ENCODE measurements around the gene KIZ. TPM values are rescaled to one million over a fixed set of nuclear protein-coding genes. Genes with fewer than 3 reads are reported as not detected.

Gene KIZ
- total and polyA plus RNA-seq, 2 of the 4 experiments (the other 2 are of a cell fraction), result 9.9 to 14.0 TPM

DNA sequence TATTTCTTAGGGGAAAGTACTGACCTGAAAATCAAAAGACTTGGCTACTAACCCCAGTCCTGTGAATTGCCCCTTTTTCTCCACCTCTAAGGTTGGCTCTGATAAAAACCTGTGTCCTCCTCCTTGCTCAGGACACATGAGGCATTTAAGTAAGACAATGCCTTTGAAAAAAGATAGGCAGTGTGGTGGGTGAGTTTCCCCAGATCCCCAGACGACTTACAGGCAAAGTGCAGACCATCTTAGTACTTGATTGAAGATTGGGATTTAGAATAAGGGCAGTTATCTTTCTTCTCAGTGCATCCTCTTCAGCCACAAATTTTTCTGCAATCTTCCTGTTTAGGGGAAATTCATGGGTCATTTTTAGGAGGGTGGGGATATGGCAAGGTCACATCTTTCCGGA, 87.8 kb downstream of the KIZ start:
- BruUV-seq (replicated peaks), result no TSS peak
- H3K9me1 ChIP-seq (ENCODE audit: insufficient read depth, low read length), result no peaks in the 10 kb centered on the region
- no CpG with 5 or more reads among the region's 2 CpGs for WGBS, 2 experiments (ENCODE audit: extremely low coverage in 2 of 2, insufficient read length in 1 of 2)
- H4K8ac ChIP-seq (ENCODE audit: low read depth in 2 of 2, low read length in 2 of 2), result no peak overlapping the region
- no peak overlapping the region for H2BK20ac ChIP-seq (ENCODE audit: low read depth, low read length)
- H3K36me3 ChIP-seq (ENCODE audit: control insufficient read depth, insufficient read depth, low read length), result no peaks in the 10 kb centered on the region
- no peak overlapping the region for H3K27ac ChIP-seq (ENCODE audit: insufficient read depth, low read length)
- ChIA-PET CTCF (interaction anchor here (0.5 kb wide), 1 partner anchor 31 kb away, joined by 7 read pairs; no protein-coding TSS in a partner anchor), POLR2A (ENCODE audit: unreplicated experiment) (no interaction called here)
- ATAC-seq (ENCODE audit: low read depth), result no peak
- H3K4me3 ChIP-seq (ENCODE audit: insufficient read depth, low read depth, low read length), result no peak overlapping the region
- no peak overlapping the region for H3K14ac ChIP-seq (replicated peaks; ENCODE audit: low read depth, low read length)
- in situ Hi-C loops (cut with MboI; ENCODE audit: low sequenced_read_pairs), result no loop called here
- no peak overlapping the region for H3K23ac ChIP-seq (ENCODE audit: low read depth, low read length)
- H2AK9ac ChIP-seq (replicated peaks; ENCODE audit: low read depth, low read length, poor library complexity), result no peak overlapping the region
- no peak overlapping the region for H3K56ac ChIP-seq (ENCODE audit: extremely low read depth, insufficient read depth, low read length)
- no peak overlapping the region for H3K18ac ChIP-seq (ENCODE audit: low read depth, low read length)
- no peak overlapping the region for H2BK5ac ChIP-seq (ENCODE audit: low read depth, low read length, poor library complexity, severe bottlenecking)
- no peak for DNase-seq
- H2BK15ac ChIP-seq (ENCODE audit: low read depth, low read length), result no peak overlapping the region
- H3K4me2 ChIP-seq (ENCODE audit: low read depth, low read length), result no peak overlapping the region
- dilution Hi-C loops (cut with HindIII; ENCODE audit: low sequenced_read_pairs, unreplicated experiment), result no loop called here
- no peak overlapping the region for H2AK5ac ChIP-seq (ENCODE audit: low read depth, low read length)
- no peaks in the 10 kb centered on the region for H3K79me1 ChIP-seq (ENCODE audit: low read depth in 1 of 2, low read length in 2 of 2)
- H3K9me3 ChIP-seq (ENCODE audit: control insufficient read depth, insufficient read depth, low read length), result no peaks in the 10 kb centered on the region
- H3K4ac ChIP-seq (ENCODE audit: low read depth, low read length), result no peak overlapping the region
- no peak for TF ChIP-seq MXI1 (IDR thresholded peaks at IDR 0.05; ENCODE audit: borderline replicate concordance, low read depth, low read length)
- no peak for TF ChIP-seq RCOR1 (IDR thresholded peaks at IDR 0.05; ENCODE audit: insufficient replicate concordance, low read length)
- no peak for TF ChIP-seq FOS (IDR thresholded peaks at IDR 0.05; ENCODE audit: low read depth, low read length)
- no peak for TF ChIP-seq RAD21 (IDR thresholded peaks at IDR 0.05; ENCODE audit: low read length)
- no peak for TF ChIP-seq BHLHE40 (IDR thresholded peaks at IDR 0.05; ENCODE audit: low read depth, low read length)
- TF ChIP-seq NFE2L2 (IDR thresholded peaks at IDR 0.05; ENCODE audit: low read depth, low read length), result no peak
- no peak for TF ChIP-seq CHD1 (IDR thresholded peaks at IDR 0.05; ENCODE audit: low read depth, low read length)
- TF ChIP-seq, protein P1, sequence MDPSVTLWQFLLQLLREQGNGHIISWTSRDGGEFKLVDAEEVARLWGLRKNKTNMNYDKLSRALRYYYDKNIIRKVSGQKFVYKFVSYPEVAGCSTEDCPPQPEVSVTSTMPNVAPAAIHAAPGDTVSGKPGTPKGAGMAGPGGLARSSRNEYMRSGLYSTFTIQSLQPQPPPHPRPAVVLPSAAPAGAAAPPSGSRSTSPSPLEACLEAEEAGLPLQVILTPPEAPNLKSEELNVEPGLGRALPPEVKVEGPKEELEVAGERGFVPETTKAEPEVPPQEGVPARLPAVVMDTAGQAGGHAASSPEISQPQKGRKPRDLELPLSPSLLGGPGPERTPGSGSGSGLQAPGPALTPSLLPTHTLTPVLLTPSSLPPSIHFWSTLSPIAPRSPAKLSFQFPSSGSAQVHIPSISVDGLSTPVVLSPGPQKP (IDR thresholded peaks at IDR 0.05; ENCODE audit: borderline replicate concordance, low read depth, low read length), result no peak
- TF ChIP-seq POLR2A (IDR thresholded peaks at IDR 0.05; ENCODE audit: low read depth, low read length), result no peak
- TF ChIP-seq USF2 (IDR thresholded peaks at IDR 0.05; ENCODE audit: low read depth, low read length), result no peak
- TF ChIP-seq, protein P2, sequence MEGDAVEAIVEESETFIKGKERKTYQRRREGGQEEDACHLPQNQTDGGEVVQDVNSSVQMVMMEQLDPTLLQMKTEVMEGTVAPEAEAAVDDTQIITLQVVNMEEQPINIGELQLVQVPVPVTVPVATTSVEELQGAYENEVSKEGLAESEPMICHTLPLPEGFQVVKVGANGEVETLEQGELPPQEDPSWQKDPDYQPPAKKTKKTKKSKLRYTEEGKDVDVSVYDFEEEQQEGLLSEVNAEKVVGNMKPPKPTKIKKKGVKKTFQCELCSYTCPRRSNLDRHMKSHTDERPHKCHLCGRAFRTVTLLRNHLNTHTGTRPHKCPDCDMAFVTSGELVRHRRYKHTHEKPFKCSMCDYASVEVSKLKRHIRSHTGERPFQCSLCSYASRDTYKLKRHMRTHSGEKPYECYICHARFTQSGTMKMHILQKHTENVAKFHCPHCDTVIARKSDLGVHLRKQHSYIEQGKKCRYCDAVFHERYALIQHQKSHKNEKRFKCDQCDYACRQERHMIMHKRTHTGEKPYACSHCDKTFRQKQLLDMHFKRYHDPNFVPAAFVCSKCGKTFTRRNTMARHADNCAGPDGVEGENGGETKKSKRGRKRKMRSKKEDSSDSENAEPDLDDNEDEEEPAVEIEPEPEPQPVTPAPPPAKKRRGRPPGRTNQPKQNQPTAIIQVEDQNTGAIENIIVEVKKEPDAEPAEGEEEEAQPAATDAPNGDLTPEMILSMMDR (conservative IDR thresholded peaks at IDR 0.05; ENCODE audit: low read depth, low read length), result no peak
- TF ChIP-seq CEBPB (IDR thresholded peaks at IDR 0.05; ENCODE audit: low read depth, low read length), result no peak
- H3K9ac ChIP-seq (ENCODE audit: low read depth, low read length), result no peak overlapping the region
- no peak overlapping the region for H4K5ac ChIP-seq (ENCODE audit: low read depth, low read length)
- no peak overlapping the region for H4K91ac ChIP-seq (ENCODE audit: insufficient read depth, low read depth, low read length)
- H3K4me1 ChIP-seq (ENCODE audit: control insufficient read depth, insufficient read depth, low read length), result no peaks in the 10 kb centered on the region
- H2BK120ac ChIP-seq (ENCODE audit: low read depth, low read length), result no peak overlapping the region
- intact Hi-C loops (cut with micrococcal nuclease), result no loop called here
- H4K20me1 ChIP-seq (ENCODE audit: insufficient read depth, low read length), result no peaks in the 10 kb centered on the region
- H2AFZ ChIP-seq (replicated peaks; ENCODE audit: low read length, poor library complexity), result no peak overlapping the region
- H3K27me3 ChIP-seq (ENCODE audit: control insufficient read depth, insufficient read depth, low read length), result no peaks in the 10 kb centered on the region

Data from IMR-90 (cell line).